Calu3 (cell line): ENCODE measurements around the gene HIVEP3. TPM values are rescaled to one million over a fixed set of nuclear protein-coding genes. Genes with fewer than 3 reads are reported as not detected.

Experiments
- BruUV-seq: library from RNA; stranded (reverse); fragments of 400-500 nt; replicated peaks from 2 replicates; lab custom pipeline; 2021; lab: Mats Ljungman, UMichigan
- CTCF ChIA-PET: fragments of 300-600 bp; sonication (Branson Sonifier 250); formaldehyde crosslinking; loops from one replicate; lab custom pipeline; 2022; ENCODE audit warnings: antibody characterized with exemption; lab: Charles Lee
- DNase-seq: peaks from one replicate; pipeline ENCODE4 v3.0.0; 2022
- H3K27ac Mint-ChIP-seq: one replicate; pipeline ENCODE4 v1.8.0; 2022; ENCODE audit warnings: mixed read lengths; ENCODE audit not compliant: unreplicated experiment
- H3K27me3 Mint-ChIP-seq: one replicate; pipeline ENCODE4 v1.8.0; 2022; ENCODE audit warnings: mixed read lengths; ENCODE audit not compliant: unreplicated experiment
- H3K36me3 Mint-ChIP-seq: one replicate; pipeline ENCODE4 v1.8.0; 2022; ENCODE audit warnings: mild to moderate bottlenecking, moderate library complexity, mixed read lengths; ENCODE audit not compliant: insufficient read depth, unreplicated experiment
- H3K4me1 Mint-ChIP-seq: one replicate; pipeline ENCODE4 v1.8.0; 2022; ENCODE audit warnings: mild to moderate bottlenecking, low read depth, mixed read lengths; ENCODE audit not compliant: unreplicated experiment
- H3K4me3 Mint-ChIP-seq: one replicate; pipeline ENCODE4 v1.8.0; 2022; ENCODE audit warnings: mild to moderate bottlenecking, low read depth, moderate library complexity, mixed read lengths; ENCODE audit not compliant: unreplicated experiment
- H3K9me3 Mint-ChIP-seq: one replicate; pipeline ENCODE4 v1.8.0; 2022; ENCODE audit warnings: low read depth, mixed read lengths; ENCODE audit not compliant: unreplicated experiment
- intact Hi-C: fragments of 100-400 bp; cut with micrococcal nuclease; formaldehyde crosslinking; loops from one replicate; pipeline ENCODE4 v1.10.0; 2022; ENCODE audit not compliant: unreplicated experiment
- total RNA-seq: library from RNA; stranded (reverse); gene quantifications from 2 replicates; pipeline ENCODE4 v1.2.3, GENCODE V29; 2022
- TF ChIP-seq, protein P1 (sequence below): fragments of 200-600 bp; IDR thresholded peaks from one replicate; pipeline ENCODE4 v1.8.0; 2022; ENCODE audit warnings: antibody characterized with exemption; ENCODE audit not compliant: unreplicated experiment

The HIVEP3 gene
- total RNA-seq, 1 experiment from 2014 or later, result 9.0 TPM

DNA sequence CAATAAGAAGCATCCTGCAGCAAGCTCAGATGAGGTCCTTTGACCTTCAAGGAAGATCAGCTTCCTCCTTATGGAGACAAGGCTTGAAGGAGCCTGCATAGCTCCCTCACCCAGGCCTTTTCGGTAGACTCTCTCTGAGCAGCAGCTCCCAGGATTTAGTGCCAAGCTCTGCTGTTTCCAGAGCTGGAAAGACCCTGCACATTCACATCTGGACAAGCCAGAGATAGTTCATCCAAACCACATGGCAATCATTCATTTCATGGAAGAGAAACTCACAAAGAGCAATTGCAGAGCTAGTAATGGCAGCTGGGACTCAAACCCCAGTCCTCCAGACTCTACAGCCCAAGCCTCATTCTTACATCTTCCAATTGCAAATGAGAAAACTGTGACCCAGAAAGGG, 357.8 kb downstream of the HIVEP3 start:
- peaks cover 31% of the 10 kb centered on the region for H3K27me3 Mint-ChIP-seq
- TF ChIP-seq, protein P1, sequence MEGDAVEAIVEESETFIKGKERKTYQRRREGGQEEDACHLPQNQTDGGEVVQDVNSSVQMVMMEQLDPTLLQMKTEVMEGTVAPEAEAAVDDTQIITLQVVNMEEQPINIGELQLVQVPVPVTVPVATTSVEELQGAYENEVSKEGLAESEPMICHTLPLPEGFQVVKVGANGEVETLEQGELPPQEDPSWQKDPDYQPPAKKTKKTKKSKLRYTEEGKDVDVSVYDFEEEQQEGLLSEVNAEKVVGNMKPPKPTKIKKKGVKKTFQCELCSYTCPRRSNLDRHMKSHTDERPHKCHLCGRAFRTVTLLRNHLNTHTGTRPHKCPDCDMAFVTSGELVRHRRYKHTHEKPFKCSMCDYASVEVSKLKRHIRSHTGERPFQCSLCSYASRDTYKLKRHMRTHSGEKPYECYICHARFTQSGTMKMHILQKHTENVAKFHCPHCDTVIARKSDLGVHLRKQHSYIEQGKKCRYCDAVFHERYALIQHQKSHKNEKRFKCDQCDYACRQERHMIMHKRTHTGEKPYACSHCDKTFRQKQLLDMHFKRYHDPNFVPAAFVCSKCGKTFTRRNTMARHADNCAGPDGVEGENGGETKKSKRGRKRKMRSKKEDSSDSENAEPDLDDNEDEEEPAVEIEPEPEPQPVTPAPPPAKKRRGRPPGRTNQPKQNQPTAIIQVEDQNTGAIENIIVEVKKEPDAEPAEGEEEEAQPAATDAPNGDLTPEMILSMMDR, result no peak
- H3K9me3 Mint-ChIP-seq, result peaks cover 2% of the 10 kb centered on the region
- no peak for DNase-seq
- peaks cover 6% of the 10 kb centered on the region for H3K36me3 Mint-ChIP-seq
- no peaks in the 10 kb centered on the region for H3K4me1 Mint-ChIP-seq
- intact Hi-C loops, result no loop called here
- H3K4me3 Mint-ChIP-seq, result no peak overlapping the region
- CTCF ChIA-PET, result interaction anchor here (0.5 kb wide), 1 partner anchor 232 kb away, joined by 4 read pairs; no protein-coding TSS in a partner anchor
- BruUV-seq, result no TSS peak
- no peak overlapping the region for H3K27ac Mint-ChIP-seq

DNA sequence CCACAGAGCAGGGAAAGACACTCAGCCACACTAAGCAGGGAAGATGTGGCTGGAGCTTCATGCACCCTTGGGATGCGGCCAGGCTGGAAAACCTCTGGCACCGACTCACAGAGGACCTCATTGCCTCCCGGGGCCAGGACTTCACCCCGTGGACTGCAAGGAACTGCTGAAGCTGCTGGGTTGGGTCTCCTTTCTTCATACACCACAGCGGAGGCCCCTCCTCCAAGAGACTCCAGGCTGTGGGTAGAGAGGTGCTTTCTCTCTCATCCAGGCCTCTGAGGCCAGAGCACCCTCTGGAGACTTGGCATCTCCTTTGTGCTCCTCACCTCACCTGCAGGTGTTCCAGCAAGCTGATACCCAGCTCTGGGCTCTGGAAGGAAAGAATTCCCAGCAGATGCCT, 358.2 kb downstream of the HIVEP3 start:
- BruUV-seq, result no TSS peak

DNA sequence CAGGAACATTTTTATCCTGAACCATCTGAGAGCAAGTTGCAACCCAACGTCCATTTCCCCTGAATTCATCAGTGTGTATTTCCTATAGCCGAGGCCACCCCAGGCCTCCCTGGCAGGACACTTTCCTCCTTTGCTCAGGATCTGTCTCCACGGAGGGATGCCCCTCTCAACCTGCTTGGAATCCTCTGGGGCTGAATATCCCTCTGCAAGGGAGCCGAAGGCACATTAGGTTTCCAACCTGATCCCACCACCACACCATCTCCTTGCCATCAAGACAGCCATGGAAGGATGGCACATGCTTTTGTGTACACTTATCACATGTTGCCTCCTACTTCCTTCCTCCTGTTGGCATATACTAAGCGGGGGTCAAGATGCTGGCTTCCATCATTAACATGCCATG, 359.4 kb downstream of the HIVEP3 start:
- peaks cover 26% of the 10 kb centered on the region for H3K27me3 Mint-ChIP-seq
- no peak for DNase-seq
- no peak overlapping the region for H3K27ac Mint-ChIP-seq
- intact Hi-C loops, result no loop called here
- H3K36me3 Mint-ChIP-seq, result peaks cover 6% of the 10 kb centered on the region
- peaks cover 8% of the 10 kb centered on the region for H3K9me3 Mint-ChIP-seq
- BruUV-seq, result no TSS peak
- H3K4me3 Mint-ChIP-seq, result no peak overlapping the region
- TF ChIP-seq, protein P1, result no peak
- CTCF ChIA-PET, result no interaction called here
- H3K4me1 Mint-ChIP-seq, result no peaks in the 10 kb centered on the region

More for the DNA sequence above, 358.2 kb downstream of the HIVEP3 start:
- no peaks in the 10 kb centered on the region for H3K4me1 Mint-ChIP-seq
- H3K27me3 Mint-ChIP-seq, result peaks cover 31% of the 10 kb centered on the region
- no peak for DNase-seq
- TF ChIP-seq, protein P1, result no peak
- H3K9me3 Mint-ChIP-seq, result peaks cover 5% of the 10 kb centered on the region
- H3K27ac Mint-ChIP-seq, result no peak overlapping the region
- intact Hi-C loops, result no loop called here
- H3K4me3 Mint-ChIP-seq, result no peak overlapping the region
- CTCF ChIA-PET, result interaction anchor here (0.5 kb wide), 1 partner anchor 233 kb away, joined by 4 read pairs; no protein-coding TSS in a partner anchor
- peaks cover 6% of the 10 kb centered on the region for H3K36me3 Mint-ChIP-seq

DNA sequence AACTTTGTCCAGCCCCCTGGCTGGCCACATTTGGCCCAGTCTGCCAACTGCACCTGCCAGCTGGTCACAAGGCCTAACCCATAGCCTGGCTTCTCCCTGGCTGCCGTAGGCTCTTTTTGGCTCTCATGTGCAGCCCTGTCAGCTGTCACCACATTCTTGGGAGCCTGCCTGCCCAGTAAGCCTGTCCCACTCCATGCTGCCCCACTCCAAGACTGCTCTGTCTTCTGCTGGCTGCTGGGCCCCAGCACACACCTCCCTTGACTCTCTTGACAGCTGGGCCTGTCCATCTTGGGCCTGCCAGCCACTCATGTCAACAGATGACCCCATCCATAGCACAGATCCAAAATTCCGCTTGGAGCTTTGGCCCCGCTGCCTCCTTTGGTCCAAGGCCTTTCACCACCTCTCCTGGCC, 360.0 kb downstream of the HIVEP3 start:
- CTCF ChIA-PET, result no interaction called here
- no peak for DNase-seq
- Mint-ChIP-seq H3K27me3 (peaks cover 21% of the 10 kb centered on the region), H3K36me3 (peaks cover 6% of the 10 kb centered on the region), H3K4me3 (no peak overlapping the region), H3K4me1 (no peaks in the 10 kb centered on the region), H3K9me3 (peaks cover 13% of the 10 kb centered on the region), H3K27ac (no peak overlapping the region)
- BruUV-seq, result no TSS peak
- intact Hi-C loops, result no loop called here
- TF ChIP-seq, protein P1, result no peak
